ENCODE data around the gene PACRG. TPM values are rescaled to one million over a fixed set of nuclear protein-coding genes. Genes with fewer than 3 reads are reported as not detected.

PACRG gene
- polyA plus RNA-seq, 2 of the 4 experiments (the other 2 are of a cell fraction): 0.14 to 0.30 TPM

DNA sequence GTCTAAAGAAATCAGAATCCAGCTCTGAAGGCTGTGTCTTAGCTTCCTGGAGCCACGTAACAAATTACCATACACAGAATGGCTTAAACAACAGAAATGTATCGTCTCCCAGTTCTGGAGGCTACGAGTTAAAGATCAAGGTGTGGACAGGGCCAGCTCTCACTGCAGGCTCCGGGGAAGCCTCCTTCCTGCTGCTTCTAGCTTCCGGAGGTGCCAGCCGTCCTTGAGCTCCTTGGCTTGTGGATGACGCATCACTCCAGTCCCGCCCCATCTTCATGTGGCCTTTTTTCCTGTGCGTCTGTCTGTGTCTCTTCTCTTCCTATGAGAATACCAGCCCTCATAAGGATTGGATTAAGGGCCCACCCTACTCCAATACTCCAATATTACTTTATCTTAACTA is 367.6 kb downstream of the PACRG start:
- 56% methylated on average over 9 of the region's 9 CpGs for WGBS (ENCODE audit: missing lambda C conversion rate)
- Histone ChIP-seq H3K4me1 (no peaks in the 10 kb centered on the region), H3K4me2 (no peak overlapping the region), H3K27ac (no peak overlapping the region), H3K4me3 (no peak overlapping the region), H3K9me3 (no peaks in the 10 kb centered on the region)
- ATAC-seq: no peak
- DNase-seq (ENCODE audit: low read depth in 1 of 2, low spot score in 1 of 2): no peak
- CTCF ChIA-PET: no interaction called here
- no peak for FAIRE-seq
- TF ChIP-seq MAFK (IDR thresholded peaks at IDR 0.05; ENCODE audit: partially characterized antibody): no peak
- TF ChIP-seq, protein P1, sequence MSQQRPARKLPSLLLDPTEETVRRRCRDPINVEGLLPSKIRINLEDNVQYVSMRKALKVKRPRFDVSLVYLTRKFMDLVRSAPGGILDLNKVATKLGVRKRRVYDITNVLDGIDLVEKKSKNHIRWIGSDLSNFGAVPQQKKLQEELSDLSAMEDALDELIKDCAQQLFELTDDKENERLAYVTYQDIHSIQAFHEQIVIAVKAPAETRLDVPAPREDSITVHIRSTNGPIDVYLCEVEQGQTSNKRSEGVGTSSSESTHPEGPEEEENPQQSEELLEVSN (IDR thresholded peaks at IDR 0.05; ENCODE audit: borderline replicate concordance, low read depth): no peak
- TF ChIP-seq ZNF302 (CRISPR knock-in tag; IDR thresholded peaks at IDR 0.05): no peak
- TF ChIP-seq, protein P2, sequence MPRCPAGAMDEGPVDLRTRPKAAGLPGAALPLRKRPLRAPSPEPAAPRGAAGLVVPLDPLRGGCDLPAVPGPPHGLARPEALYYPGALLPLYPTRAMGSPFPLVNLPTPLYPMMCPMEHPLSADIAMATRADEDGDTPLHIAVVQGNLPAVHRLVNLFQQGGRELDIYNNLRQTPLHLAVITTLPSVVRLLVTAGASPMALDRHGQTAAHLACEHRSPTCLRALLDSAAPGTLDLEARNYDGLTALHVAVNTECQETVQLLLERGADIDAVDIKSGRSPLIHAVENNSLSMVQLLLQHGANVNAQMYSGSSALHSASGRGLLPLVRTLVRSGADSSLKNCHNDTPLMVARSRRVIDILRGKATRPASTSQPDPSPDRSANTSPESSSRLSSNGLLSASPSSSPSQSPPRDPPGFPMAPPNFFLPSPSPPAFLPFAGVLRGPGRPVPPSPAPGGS (IDR thresholded peaks at IDR 0.05): no peak
- TF ChIP-seq ESRRA (IDR thresholded peaks at IDR 0.05; ENCODE audit: borderline replicate concordance, low read length): no peak
- no peak for TF ChIP-seq ZSCAN20 (CRISPR knock-in tag; IDR thresholded peaks at IDR 0.05)
- no peak for TF ChIP-seq RNF2 (IDR thresholded peaks at IDR 0.05; ENCODE audit: borderline replicate concordance, low read depth)
- TF ChIP-seq FOSL2 (IDR thresholded peaks at IDR 0.05): no peak
- no peak for TF ChIP-seq FOSL2 (CRISPR knock-in tag; IDR thresholded peaks at IDR 0.05)
- TF ChIP-seq JUNB (IDR thresholded peaks at IDR 0.05): no peak
- TF ChIP-seq HEYL (CRISPR knock-in tag; IDR thresholded peaks at IDR 0.05): no peak
- TF ChIP-seq KDM5A (IDR thresholded peaks at IDR 0.05): no peak
- TF ChIP-seq HOXB13 (CRISPR knock-in tag; IDR thresholded peaks at IDR 0.05; ENCODE audit: low read depth): no peak
- POLR2A ChIA-PET: no interaction called here

DNA sequence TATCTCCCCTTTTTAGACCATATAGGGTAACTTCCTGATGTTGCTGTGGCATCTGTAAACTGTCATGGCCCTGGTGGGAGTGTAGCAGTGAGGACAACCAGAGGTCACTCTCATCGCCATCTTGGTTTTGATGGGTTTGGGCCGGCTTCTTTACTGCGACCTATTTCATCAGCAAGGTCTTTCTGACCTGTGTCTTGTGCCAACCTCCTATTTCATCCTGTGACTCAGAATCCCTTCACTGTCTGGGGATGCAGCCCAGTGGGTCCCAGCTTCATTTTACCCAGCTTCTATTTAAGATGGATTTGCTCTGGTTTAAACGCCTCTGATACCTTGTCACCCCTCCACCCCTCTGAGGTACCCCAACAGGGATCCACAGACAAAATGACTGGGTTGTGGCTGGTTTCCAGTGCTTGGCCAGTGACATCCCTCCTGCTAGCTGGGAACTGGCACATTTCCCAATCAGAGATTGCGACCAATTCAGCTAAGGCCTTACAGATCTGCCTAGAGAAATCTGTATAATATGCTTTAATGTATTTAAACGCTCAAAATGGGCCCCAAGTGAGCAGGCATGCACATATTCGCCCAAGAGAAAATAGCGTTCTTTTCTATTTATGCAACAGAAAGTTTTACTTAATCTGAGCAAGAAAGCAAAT is 371.2 kb downstream of the PACRG start:
- ChIA-PET POLR2A (no interaction called here), CTCF (no interaction called here)
- no peaks in the 10 kb centered on the region for H3K9me3 ChIP-seq
- no peak overlapping the region for H3K4me2 ChIP-seq
- DNase-seq (ENCODE audit: low read depth in 1 of 2, low spot score in 1 of 2) (no peak), ATAC-seq (no peak), FAIRE-seq (no peak)
- WGBS (ENCODE audit: missing lambda C conversion rate): 58% methylated on average over 8 of the region's 8 CpGs
- H3K4me3 ChIP-seq: no peak overlapping the region
- TF ChIP-seq EHF (CRISPR knock-in tag; IDR thresholded peaks at IDR 0.05) (no peak), KDM1A (IDR thresholded peaks at IDR 0.05; ENCODE audit: low read depth) (no peak), FOXS1 (CRISPR knock-in tag; IDR thresholded peaks at IDR 0.05) (no peak), RAD21 (conservative IDR thresholded peaks at IDR 0.05 in 1 of 2, IDR thresholded peaks at IDR 0.05 in 1 of 2) (no peak), CBX8 (IDR thresholded peaks at IDR 0.05) (no peak), RFX5 (IDR thresholded peaks at IDR 0.05) (no peak), POLR2AphosphoS2 (conservative IDR thresholded peaks at IDR 0.05; ENCODE audit: low read length) (no peak), BHLHE40 (IDR thresholded peaks at IDR 0.05; ENCODE audit: low read depth, low read length) (no peak), EHMT2 (IDR thresholded peaks at IDR 0.05; ENCODE audit: low read depth) (no peak), RARB (CRISPR knock-in tag; IDR thresholded peaks at IDR 0.05) (no peak), ZNF302 (CRISPR knock-in tag; IDR thresholded peaks at IDR 0.05) (no peak), TP53 (CRISPR knock-in tag; IDR thresholded peaks at IDR 0.05) (no peak), RNF2 (IDR thresholded peaks at IDR 0.05; ENCODE audit: borderline replicate concordance, low read depth) (no peak)
- TF ChIP-seq, protein P3, sequence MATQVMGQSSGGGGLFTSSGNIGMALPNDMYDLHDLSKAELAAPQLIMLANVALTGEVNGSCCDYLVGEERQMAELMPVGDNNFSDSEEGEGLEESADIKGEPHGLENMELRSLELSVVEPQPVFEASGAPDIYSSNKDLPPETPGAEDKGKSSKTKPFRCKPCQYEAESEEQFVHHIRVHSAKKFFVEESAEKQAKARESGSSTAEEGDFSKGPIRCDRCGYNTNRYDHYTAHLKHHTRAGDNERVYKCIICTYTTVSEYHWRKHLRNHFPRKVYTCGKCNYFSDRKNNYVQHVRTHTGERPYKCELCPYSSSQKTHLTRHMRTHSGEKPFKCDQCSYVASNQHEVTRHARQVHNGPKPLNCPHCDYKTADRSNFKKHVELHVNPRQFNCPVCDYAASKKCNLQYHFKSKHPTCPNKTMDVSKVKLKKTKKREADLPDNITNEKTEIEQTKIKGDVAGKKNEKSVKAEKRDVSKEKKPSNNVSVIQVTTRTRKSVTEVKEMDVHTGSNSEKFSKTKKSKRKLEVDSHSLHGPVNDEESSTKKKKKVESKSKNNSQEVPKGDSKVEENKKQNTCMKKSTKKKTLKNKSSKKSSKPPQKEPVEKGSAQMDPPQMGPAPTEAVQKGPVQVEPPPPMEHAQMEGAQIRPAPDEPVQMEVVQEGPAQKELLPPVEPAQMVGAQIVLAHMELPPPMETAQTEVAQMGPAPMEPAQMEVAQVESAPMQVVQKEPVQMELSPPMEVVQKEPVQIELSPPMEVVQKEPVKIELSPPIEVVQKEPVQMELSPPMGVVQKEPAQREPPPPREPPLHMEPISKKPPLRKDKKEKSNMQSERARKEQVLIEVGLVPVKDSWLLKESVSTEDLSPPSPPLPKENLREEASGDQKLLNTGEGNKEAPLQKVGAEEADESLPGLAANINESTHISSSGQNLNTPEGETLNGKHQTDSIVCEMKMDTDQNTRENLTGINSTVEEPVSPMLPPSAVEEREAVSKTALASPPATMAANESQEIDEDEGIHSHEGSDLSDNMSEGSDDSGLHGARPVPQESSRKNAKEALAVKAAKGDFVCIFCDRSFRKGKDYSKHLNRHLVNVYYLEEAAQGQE (IDR thresholded peaks at IDR 0.05): no peak
- H3K27ac ChIP-seq: no peak overlapping the region
- no peaks in the 10 kb centered on the region for H3K4me1 ChIP-seq
